SK-N-SH (cell line): ENCODE measurements around the gene RFTN1. TPM values are rescaled to one million over a fixed set of nuclear protein-coding genes. Genes with fewer than 3 reads are reported as not detected.

Source experiments
- CTCF ChIA-PET: fragments of 300-600, 350-600 bp; formaldehyde crosslinking; extraction: SDS; loops from one replicate; lab custom pipeline; 2021; lab: Yijun Ruan, JAX
- POLR2A ChIA-PET: fragments of 350-600 bp; sonication (Branson Sonifier 250); formaldehyde crosslinking; extraction: SDS; loops from one replicate; lab custom pipeline; 2020; ENCODE audit warnings: antibody characterized with exemption, inconsistent platforms; lab: Yijun Ruan, JAX
- DNase-seq: peaks from one replicate; pipeline ENCODE4 v3.0.0; 2012
- H2AFZ ChIP-seq: fragments of 200-600 bp; sonication (generic); 2 replicates; pipeline ENCODE4 v1.8.1; 2016; ENCODE audit warnings: antibody characterized with exemption, mild to moderate bottlenecking, low read depth
- H3F3A ChIP-seq: fragments of 200-600 bp; sonication (generic); replicated peaks from 2 replicates; pipeline ENCODE3; 2016; ENCODE audit warnings: antibody characterized with exemption, mild to moderate bottlenecking; ENCODE audit not compliant: insufficient read depth
- H3K27ac ChIP-seq, 2 experiments: fragments of 200-500 bp in 1 of 2; fragments of 200-600 bp in 1 of 2; sonication (Bioruptor generic) in 1 of 2; sonication (generic), shearing (Covaris generic) in 1 of 2; 2 replicates each; pipeline versions ENCODE4 v1.5.1 to v1.6.1; 2014 to 2016; ENCODE audit warnings: low read depth in 2 of 2, inconsistent platforms in 1 of 2, low read length in 1 of 2, mild to moderate bottlenecking in 1 of 2, mixed read lengths in 1 of 2
- H3K27me3 ChIP-seq: fragments of 200-600 bp; sonication (generic), shearing (Covaris generic); 2 replicates; pipeline ENCODE4 v1.6.1; 2016; ENCODE audit warnings: mixed run types; ENCODE audit not compliant: insufficient read depth
- H3K36me3 ChIP-seq, 2 experiments: fragments of 200-500 bp in 1 of 2; fragments of 200-600 bp in 1 of 2; sonication (Bioruptor generic) in 1 of 2; sonication (generic) in 1 of 2; replicated peaks in 1 of 2; 2 replicates each; pipeline versions ENCODE3 to v1.5.1; 2014 to 2016; ENCODE audit warnings: low read length in 1 of 2, mild to moderate bottlenecking in 1 of 2; ENCODE audit not compliant: insufficient read depth in 2 of 2, control insufficient read depth in 1 of 2
- H3K4me1 ChIP-seq, 2 experiments: fragments of 200-500 bp in 1 of 2; fragments of 200-600 bp in 1 of 2; sonication (Bioruptor generic) in 1 of 2; sonication (generic), shearing (Covaris generic) in 1 of 2; 2 replicates each; pipeline versions ENCODE4 v1.5.1 to v1.6.1; 2014 to 2016; ENCODE audit warnings: low read depth in 1 of 2, low read length in 1 of 2, mixed run types in 1 of 2; ENCODE audit not compliant: insufficient read depth in 2 of 2, control insufficient read depth in 1 of 2
- H3K4me2 ChIP-seq: fragments of 200-600 bp; sonication (generic), shearing (Covaris generic); 2 replicates; pipeline ENCODE4 v1.6.1; 2017; ENCODE audit warnings: mixed run types
- H3K4me3 ChIP-seq, 2 experiments: fragments of 200-500 bp in 1 of 2; fragments of 200-600 bp in 1 of 2; sonication (Bioruptor generic) in 1 of 2; sonication (generic), shearing (Covaris generic) in 1 of 2; 2 replicates each; pipeline versions ENCODE4 v1.5.1 to v1.8.1; 2014 to 2016; ENCODE audit warnings: low read depth in 2 of 2, inconsistent platforms in 1 of 2, low read length in 1 of 2, mild to moderate bottlenecking in 1 of 2, mixed read lengths in 1 of 2, moderate library complexity in 1 of 2
- H3K79me2 ChIP-seq: fragments of 200-600 bp; sonication (generic); 2 replicates; pipeline ENCODE4 v1.8.1; 2017; ENCODE audit warnings: mild to moderate bottlenecking; ENCODE audit not compliant: insufficient read depth
- H3K9ac ChIP-seq: fragments of 200-600 bp; sonication (generic); 2 replicates; pipeline ENCODE4 v1.6.1; 2017; ENCODE audit warnings: mixed run types
- H3K9me2 ChIP-seq: fragments of 200-600 bp; sonication (generic); 2 replicates; pipeline ENCODE4 v1.6.1; 2017; ENCODE audit warnings: mixed run types
- H3K9me3 ChIP-seq: fragments of 200-600 bp; sonication (generic); 2 replicates; pipeline ENCODE4 v1.6.1; 2017; ENCODE audit warnings: mixed run types, mild to moderate bottlenecking, moderate library complexity
- H4K20me1 ChIP-seq: fragments of 200-600 bp; sonication (generic); 2 replicates; pipeline ENCODE4 v1.6.1; 2017; ENCODE audit warnings: mild to moderate bottlenecking, mixed run types; ENCODE audit not compliant: insufficient read depth
- CTCF ChIP-seq: fragments of 200-600 bp; sonication (generic); IDR thresholded peaks from 2 replicates; pipeline ENCODE4 v1.6.1; 2017; ENCODE audit warnings: antibody characterized with exemption, mild to moderate bottlenecking, moderate library complexity
- EP300 ChIP-seq, 2 experiments: IDR thresholded peaks; 2 replicates each; pipeline versions ENCODE4 v1.4.0 to v1.6.1; 2012; ENCODE audit warnings: borderline replicate concordance in 1 of 2, low read depth in 1 of 2, low read length in 1 of 2
- FOXJ3 ChIP-seq: sonication (generic); formaldehyde crosslinking; IDR thresholded peaks from 2 replicates; pipeline ENCODE4 v1.5.1; 2020; ENCODE audit warnings: mild to moderate bottlenecking, missing genetic modification reagents
- GABPA ChIP-seq: IDR thresholded peaks from 2 replicates; pipeline ENCODE4 v1.4.0; 2012; ENCODE audit warnings: low read depth, mild to moderate bottlenecking
- RAD21 ChIP-seq: IDR thresholded peaks from 2 replicates; pipeline ENCODE4 v1.6.1; 2012; ENCODE audit warnings: mild to moderate bottlenecking, low read length
- SMC3 ChIP-seq: IDR thresholded peaks from 2 replicates; pipeline ENCODE4 v1.6.1; 2012; ENCODE audit warnings: low read depth, low read length, improper control_type of control experiment
- USF1 ChIP-seq: IDR thresholded peaks from 2 replicates; pipeline ENCODE4 v1.4.0; 2012; ENCODE audit warnings: low read depth, borderline replicate concordance
- USF2 ChIP-seq: fragments of 150-350 bp; IDR thresholded peaks from 2 replicates; pipeline ENCODE4 v1.6.1; 2017; ENCODE audit warnings: antibody characterized with exemption, low read length, low read depth, borderline replicate concordance
- WGBS: methylation state at CpG from one replicate; pipeline ENCODE4 v1.1.6; 2017; ENCODE audit warnings: low lambda C conversion rate; 5-methylcytosine and 5-hydroxymethylcytosine counted together
- polyA plus RNA-seq, 3 experiments: library from polyadenylated mRNA; depleted of rRNA; stranded (reverse); fragments of >200 nt; gene quantifications; 2 replicates each; pipeline ENCODE4 v1.2.3, GENCODE V29; 2012

Gene RFTN1
- polyA plus RNA-seq, 1 of the 3 experiments (the other 2 are of a cell fraction) = 21.2 TPM

GRCh38 chr3:16290007-16290826 lies 223.3 kb downstream of the RFTN1 start:
- H3K4me3 ChIP-seq = peak overlapping the region in 1 of 2 experiments; percentile 33; a peak in 1 of 4 replicates
- no peak overlapping the region for H3K4me2 ChIP-seq
- no peaks in the 10 kb centered on the region for H3K9me3 ChIP-seq
- no peaks in the 10 kb centered on the region for H3K27me3 ChIP-seq
- H2AFZ ChIP-seq = no peak overlapping the region
- no peaks in the 10 kb centered on the region for H3K79me2 ChIP-seq
- H3K36me3 ChIP-seq = peaks cover 17 to 28% of the 10 kb centered on the region in 2 experiments
- peak; percentile 97 for TF ChIP-seq RAD21
- peak; percentile 92 for TF ChIP-seq SMC3
- no peak for TF ChIP-seq USF2
- TF ChIP-seq CTCF = peak; percentile 96
- no peak for TF ChIP-seq EP300 (IDR thresholded peaks at IDR 0.05; ENCODE audit: borderline replicate concordance in 1 of 2, low read depth in 1 of 2, low read length in 1 of 2)
- TF ChIP-seq, all 33 proteins: peak for 3
- WGBS = 34% methylated on average over 3 of the region's 3 CpGs
- Histone ChIP-seq H3K4me1 (peaks cover 0 to 11% of the 10 kb centered on the region in 2 experiments; a peak in 2 of 4 replicates), H3K9me2 (no peaks in the 10 kb centered on the region), H3K9ac (no peak overlapping the region), H3K27ac (peak overlapping the region in 1 of 2 experiments; percentile 76; a peak in 2 of 4 replicates), H4K20me1 (no peaks in the 10 kb centered on the region; the same call in 1 of the 2 replicates), H3F3A (peaks cover 5% of the 10 kb centered on the region)
- DNase-seq = peak; percentile 30
- CTCF ChIA-PET = interaction anchor here (0.6 to 6.3 kb wide), 71 partner anchors 8 to 756 kb away, joined by 3 to 88 read pairs (median 4); partner anchors contain the start of genes DPH3, OXNAD1, PLCL2 and RFTN1
- POLR2A ChIA-PET = interaction anchor here (0.6 to 1.5 kb wide), 5 partner anchors 22 to 260 kb away, joined by 3 to 16 read pairs (median 3); partner anchors contain the start of gene OXNAD1

- Histone ChIP-seq H3K36me3 (peaks cover 10 to 23% of the 10 kb centered on the region in 2 experiments), H3K4me2 (no peak overlapping the region), H3K27me3 (no peaks in the 10 kb centered on the region), H3K9ac (no peak overlapping the region), H3K4me3 (no peak overlapping the region), H3K27ac (peak overlapping the region in 1 of 2 experiments; percentile 6; a peak in 1 of 4 replicates), H3K9me2 (no peaks in the 10 kb centered on the region), H3K9me3 (no peaks in the 10 kb centered on the region), H4K20me1 (no peaks in the 10 kb centered on the region; the same call in 1 of the 2 replicates), H3F3A (peaks cover 5% of the 10 kb centered on the region), H3K4me1 (peaks cover 0 to 11% of the 10 kb centered on the region in 2 experiments; a peak in 2 of 4 replicates), H2AFZ (no peak overlapping the region), H3K79me2 (no peaks in the 10 kb centered on the region)
- ChIA-PET CTCF (interaction anchor here (0.9 to 6.3 kb wide), 16 partner anchors 8 to 595 kb away, joined by 3 to 88 read pairs (median 10); partner anchors contain the start of genes PLCL2 and RFTN1), POLR2A (interaction anchor here (1.0 to 1.2 kb wide), 2 partner anchors 24 to 228 kb away, joined by 3 to 5 read pairs; partner anchors contain the start of gene OXNAD1)
- no peak for DNase-seq
- 93% methylated on average over 2 of the region's 2 CpGs for WGBS
- TF ChIP-seq FOXJ3 (CRISPR knock-in tag) = no peak
- TF ChIP-seq USF1 = no peak
- TF ChIP-seq GABPA = no peak
Observed at GRCh38 chr3:16289144-16289889, 224.2 kb downstream of the RFTN1 start.
